OCI-M1 (cell line): ENCODE measurements around the gene NTF4.
A peak's percentile ranks its signal among the peaks of the same experiment; 100 is the strongest.

Experiments
- DNase-seq: peaks from one replicate; lab custom pipeline; 2025; lab: John Stamatoyannopoulos, UW

Gene NTF4

GRCh38 chr19:49086296-49086695 is 21.7 kb upstream of the NTF4 start:
- no peak for DNase-seq

- DNase-seq: no peak
Measured at GRCh38 chr19:49085868-49086232, 21.2 kb upstream of the NTF4 start.

- peak; percentile 100 for DNase-seq
Measured at GRCh38 chr19:49085020-49085867, 20.6 kb upstream of the NTF4 start, which contains the start of gene SNRNP70. Gene SNRNP70, plus strand, starts transcription at chr19:49085451. Its CDS starts 964 bp downstream, at chr19:49086415.

GRCh38 chr19:49084206-49085019 is 19.8 kb upstream of the NTF4 start:
- DNase-seq: no peak

- peak; percentile 42 for DNase-seq
Measured at GRCh38 chr19:49081273-49081672, 16.7 kb upstream of the NTF4 start.

- DNase-seq: no peak
Measured at GRCh38 chr19:49080392-49080791, 15.8 kb upstream of the NTF4 start.

GRCh38 chr19:49074869-49075268 is 10.3 kb upstream of the NTF4 start:
- peak; percentile 71 for DNase-seq

- peak; percentile 96 for DNase-seq
Measured at GRCh38 chr19:49073514-49074378, 9.1 kb upstream of the NTF4 start.

GRCh38 chr19:49071860-49072547 is 7.4 kb upstream of the NTF4 start:
- DNase-seq: no peak

GRCh38 chr19:49070416-49070815 is 5.8 kb upstream of the NTF4 start:
- no peak for DNase-seq

- no peak for DNase-seq
Measured at GRCh38 chr19:49069026-49069425, 4.4 kb upstream of the NTF4 start.

GRCh38 chr19:49067554-49067953 is 2.9 kb upstream of the NTF4 start:
- no peak for DNase-seq

GRCh38 chr19:49065905-49066512 is 1.4 kb upstream of the NTF4 start:
- DNase-seq: no peak

GRCh38 chr19:49064029-49064629 is 489 bp downstream of the NTF4 start:
- DNase-seq: no peak

GRCh38 chr19:49061445-49061844 is 3.2 kb downstream of the NTF4 start:
- no peak for DNase-seq

GRCh38 chr19:49061000-49061399 is 3.6 kb downstream of the NTF4 start:
- DNase-seq: no peak

- DNase-seq: no peak
Measured at GRCh38 chr19:49059053-49059452, 5.6 kb downstream of the NTF4 start.

- DNase-seq: no peak
Measured at GRCh38 chr19:49058562-49058961, 6.1 kb downstream of the NTF4 start.

GRCh38 chr19:49057636-49058234 is 6.9 kb downstream of the NTF4 start, which contains the start of gene CGB7:
Gene CGB7, minus strand, starts transcription at chr19:49057749. Its CDS starts 2,374 bp downstream, at chr19:49055375.
- no peak for DNase-seq
